ENCODE results near the gene CTSC.

GRCh38 chr11:88345949-88346348, 8.4 kb upstream of the CTSC start:
- TF ChIP-seq POLR2A (IDR thresholded peaks at IDR 0.05): no peak
- TF ChIP-seq, protein P1, sequence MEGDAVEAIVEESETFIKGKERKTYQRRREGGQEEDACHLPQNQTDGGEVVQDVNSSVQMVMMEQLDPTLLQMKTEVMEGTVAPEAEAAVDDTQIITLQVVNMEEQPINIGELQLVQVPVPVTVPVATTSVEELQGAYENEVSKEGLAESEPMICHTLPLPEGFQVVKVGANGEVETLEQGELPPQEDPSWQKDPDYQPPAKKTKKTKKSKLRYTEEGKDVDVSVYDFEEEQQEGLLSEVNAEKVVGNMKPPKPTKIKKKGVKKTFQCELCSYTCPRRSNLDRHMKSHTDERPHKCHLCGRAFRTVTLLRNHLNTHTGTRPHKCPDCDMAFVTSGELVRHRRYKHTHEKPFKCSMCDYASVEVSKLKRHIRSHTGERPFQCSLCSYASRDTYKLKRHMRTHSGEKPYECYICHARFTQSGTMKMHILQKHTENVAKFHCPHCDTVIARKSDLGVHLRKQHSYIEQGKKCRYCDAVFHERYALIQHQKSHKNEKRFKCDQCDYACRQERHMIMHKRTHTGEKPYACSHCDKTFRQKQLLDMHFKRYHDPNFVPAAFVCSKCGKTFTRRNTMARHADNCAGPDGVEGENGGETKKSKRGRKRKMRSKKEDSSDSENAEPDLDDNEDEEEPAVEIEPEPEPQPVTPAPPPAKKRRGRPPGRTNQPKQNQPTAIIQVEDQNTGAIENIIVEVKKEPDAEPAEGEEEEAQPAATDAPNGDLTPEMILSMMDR (IDR thresholded peaks at IDR 0.05): no peak
